Activated naive CD4-positive, alpha-beta T cell treated with anti-CD3 and anti-CD28 coated beads, Interleukin-2, amount 10 ng/mL, durations not matched to agents 7 days and 5 days (primary cell): ENCODE data around the gene USP6NL.

Experiments used
- CTCF ChIA-PET: fragments of 350-600 bp; sonication (Branson Sonifier 250); formaldehyde crosslinking; loops from one replicate; lab custom pipeline; 2021; ENCODE audit warnings: antibody characterized with exemption; lab: Charles Lee
- DNase-seq: peaks from one replicate; pipeline ENCODE4 v3.0.0-alpha.2; 2020
- H3K27ac Mint-ChIP-seq: one replicate; pipeline ENCODE4 v1.8.0; 2021; ENCODE audit warnings: mild to moderate bottlenecking, moderate library complexity, mixed read lengths
- H3K27me3 Mint-ChIP-seq: one replicate; pipeline ENCODE4 v1.8.0; 2021; ENCODE audit warnings: mild to moderate bottlenecking, mixed read lengths
- H3K36me3 Mint-ChIP-seq: one replicate; pipeline ENCODE4 v1.8.0; 2021; ENCODE audit warnings: mixed read lengths
- H3K4me1 Mint-ChIP-seq: one replicate; pipeline ENCODE4 v1.8.0; 2021; ENCODE audit warnings: mixed read lengths
- H3K4me3 Mint-ChIP-seq: one replicate; pipeline ENCODE4 v1.8.0; 2021; ENCODE audit warnings: mild to moderate bottlenecking, moderate library complexity, mixed read lengths
- H3K9me3 Mint-ChIP-seq: one replicate; pipeline ENCODE4 v1.8.0; 2021; ENCODE audit warnings: mixed read lengths

USP6NL gene

DNA sequence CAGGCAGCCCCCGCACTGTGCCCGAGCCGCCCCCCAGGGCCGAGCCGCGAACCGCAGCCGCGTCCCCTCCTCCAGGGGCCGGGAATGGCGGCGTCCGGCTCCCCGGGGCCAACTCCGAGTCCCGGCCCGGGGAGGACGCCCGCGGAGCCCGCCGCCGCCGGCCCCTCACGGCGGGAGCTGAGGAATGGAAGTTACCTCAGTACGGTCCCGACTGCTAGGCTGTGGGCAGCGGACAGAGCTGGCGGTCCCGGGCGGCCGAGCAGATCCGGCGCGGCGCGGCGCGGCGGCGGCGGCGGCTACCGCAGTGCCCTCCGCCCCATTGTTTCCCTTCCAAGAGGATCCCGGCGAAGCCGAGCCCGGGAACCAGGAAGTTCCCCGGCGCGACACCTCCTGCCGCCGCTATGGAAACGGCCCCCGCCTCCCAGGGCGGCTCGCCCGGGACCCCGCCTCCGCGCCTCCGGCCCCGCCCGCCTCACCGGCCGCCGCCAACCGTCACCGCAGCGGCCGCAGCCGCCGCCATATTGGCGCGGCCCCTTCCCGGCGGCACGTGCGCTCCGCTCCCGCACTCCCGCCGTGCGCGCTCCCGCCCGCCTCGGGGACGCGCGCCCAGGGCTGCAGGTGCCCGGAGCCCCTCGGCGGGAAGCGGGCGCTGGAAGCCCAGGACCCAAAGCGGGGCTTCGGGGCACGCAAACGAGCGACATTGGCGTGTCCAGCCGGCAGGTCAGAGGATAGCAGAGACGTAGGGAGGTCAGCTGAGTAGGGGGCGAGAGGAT is at the start of gene USP6NL:
Gene USP6NL, minus strand, starts transcription at position 403 of the 773 bp plus-strand sequence. CDS start 14,016 bp downstream, outside the sequence.
- peaks cover 48% of the 10 kb centered on the region for H3K4me1 Mint-ChIP-seq
- peaks cover 40% of the 10 kb centered on the region for H3K27me3 Mint-ChIP-seq
- H3K27ac Mint-ChIP-seq, result peak within 1 kb of the TSS; percentile 86
- H3K36me3 Mint-ChIP-seq, result peaks cover 2% of the 10 kb centered on the region
- peak within 1 kb of the TSS; percentile 87 for H3K4me3 Mint-ChIP-seq
- DNase-seq, result peak; percentile 75
- CTCF ChIA-PET, result interaction anchor here (1.5 kb wide), 1 partner anchor 97 kb away, joined by 4 read pairs; no protein-coding TSS in a partner anchor
- H3K9me3 Mint-ChIP-seq, result peaks cover 4% of the 10 kb centered on the region

DNA sequence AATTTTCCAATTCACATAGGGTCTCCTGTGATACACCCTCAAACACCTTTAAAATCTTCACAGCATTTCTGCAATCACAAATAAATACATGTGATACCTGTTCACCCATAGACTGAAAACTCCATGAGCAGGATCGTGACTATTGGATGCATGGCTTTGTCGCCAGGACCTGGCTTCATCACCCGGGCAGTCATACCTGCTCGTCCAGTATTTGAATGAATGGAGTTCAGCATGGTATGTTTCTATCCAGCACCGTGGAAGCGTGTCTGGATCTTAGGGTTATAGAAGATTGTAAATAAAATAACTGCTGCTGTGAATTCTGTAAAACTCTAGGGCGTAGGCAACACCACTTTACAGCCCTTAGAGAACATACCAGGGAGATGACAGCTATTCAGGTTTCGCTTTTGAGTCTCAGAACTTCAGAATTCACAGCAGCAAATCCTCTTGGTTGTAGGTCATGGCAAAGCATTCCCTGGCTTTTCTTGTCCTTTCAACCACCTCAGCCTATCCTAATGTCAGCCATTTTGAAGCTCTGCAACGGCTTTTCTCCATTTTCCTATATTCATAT is 47.4 kb upstream of the USP6NL start:
- Mint-ChIP-seq H3K9me3 (no peaks in the 10 kb centered on the region), H3K4me3 (no peak overlapping the region), H3K27me3 (peaks cover 39% of the 10 kb centered on the region), H3K27ac (no peak overlapping the region), H3K4me1 (peaks cover 12% of the 10 kb centered on the region), H3K36me3 (no peaks in the 10 kb centered on the region)
- no peak for DNase-seq
- CTCF ChIA-PET, result no interaction called here

DNA sequence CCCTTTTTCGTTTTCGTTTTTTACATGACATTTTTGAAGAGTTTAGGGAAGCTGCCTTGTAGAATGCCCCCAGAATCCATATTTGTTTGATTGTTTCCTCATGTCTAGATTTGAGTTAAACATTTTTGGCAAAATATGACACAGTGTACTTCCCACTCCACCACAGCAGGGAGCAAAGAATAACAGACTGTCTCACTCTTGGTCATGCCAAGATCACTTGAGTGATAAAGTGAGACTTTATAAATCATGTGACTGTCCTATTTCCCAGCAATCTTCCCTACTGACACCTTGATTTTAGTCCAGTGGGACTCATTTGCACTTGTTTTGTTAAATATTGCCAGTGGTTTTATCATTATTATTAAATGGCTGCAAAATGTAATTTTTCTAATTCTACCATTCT is 44.4 kb upstream of the USP6NL start:
- CTCF ChIA-PET, result no interaction called here
- Mint-ChIP-seq H3K4me3 (no peak overlapping the region), H3K36me3 (no peaks in the 10 kb centered on the region), H3K27me3 (peaks cover 31% of the 10 kb centered on the region), H3K27ac (no peak overlapping the region), H3K4me1 (peaks cover under 1% of the 10 kb centered on the region), H3K9me3 (no peaks in the 10 kb centered on the region)
- no peak for DNase-seq

DNA sequence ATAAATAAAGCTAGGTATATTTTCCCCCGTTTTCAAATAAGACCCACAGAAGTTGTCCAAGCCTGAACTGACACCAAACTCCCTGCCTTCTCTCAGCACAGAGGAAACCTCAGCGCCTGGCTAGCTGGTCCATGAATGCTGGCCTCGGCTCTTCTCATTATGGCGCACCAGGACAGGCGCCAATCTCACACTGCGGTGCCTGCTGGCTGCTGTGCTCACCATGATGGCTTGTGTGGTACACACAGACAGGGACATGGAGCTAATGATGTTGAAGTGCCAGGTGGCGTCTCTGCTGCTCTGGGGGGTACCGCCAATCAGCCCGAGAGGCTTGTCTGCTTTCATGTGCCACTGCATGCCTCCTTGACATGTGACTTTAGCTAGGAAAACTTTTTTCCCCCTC is 43.2 kb upstream of the USP6NL start:
- Mint-ChIP-seq H3K27me3 (peaks cover 29% of the 10 kb centered on the region), H3K4me3 (no peak overlapping the region), H3K9me3 (no peaks in the 10 kb centered on the region), H3K36me3 (no peaks in the 10 kb centered on the region), H3K27ac (no peak overlapping the region), H3K4me1 (no peaks in the 10 kb centered on the region)
- DNase-seq, result no peak
- CTCF ChIA-PET, result no interaction called here

DNA sequence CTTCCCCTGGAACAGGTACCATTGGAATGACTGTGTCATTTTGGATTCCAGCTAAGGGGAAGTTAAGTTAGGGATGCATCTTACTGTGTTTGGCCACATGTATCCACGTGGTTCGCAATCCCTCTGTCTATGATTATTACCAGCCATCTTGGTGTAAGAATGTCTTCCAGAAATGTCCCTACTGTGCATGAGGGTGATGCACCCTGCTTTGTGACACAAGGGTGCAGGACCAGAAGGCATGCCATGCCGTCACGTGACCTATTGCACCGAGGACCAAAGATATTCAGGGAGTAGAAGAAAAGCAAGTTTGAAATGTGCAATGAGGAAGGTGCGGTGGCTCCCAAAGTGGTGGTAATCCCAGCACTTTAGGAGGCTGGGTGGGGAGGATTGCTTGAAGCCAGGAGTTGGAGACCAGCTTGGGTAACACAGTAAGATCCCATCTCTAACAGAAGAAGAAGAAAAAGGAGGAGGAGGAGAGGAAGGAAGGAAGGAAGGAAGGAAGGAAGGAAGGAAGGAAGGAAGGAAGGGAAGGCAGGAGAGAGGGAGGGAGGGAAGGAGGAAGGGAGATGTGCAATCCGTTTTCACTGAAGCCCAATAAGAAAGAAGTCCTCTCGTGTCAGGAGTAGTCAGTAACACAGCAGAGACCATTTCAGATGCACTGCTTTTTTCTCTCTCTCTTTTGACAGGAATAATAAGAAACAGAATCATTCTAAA is 42.5 kb upstream of the USP6NL start:
- H3K27me3 Mint-ChIP-seq, result peaks cover 29% of the 10 kb centered on the region
- DNase-seq, result no peak
- CTCF ChIA-PET, result no interaction called here
- H3K4me3 Mint-ChIP-seq, result no peak overlapping the region
- no peak overlapping the region for H3K27ac Mint-ChIP-seq
- no peaks in the 10 kb centered on the region for H3K9me3 Mint-ChIP-seq
- H3K4me1 Mint-ChIP-seq, result no peaks in the 10 kb centered on the region
- H3K36me3 Mint-ChIP-seq, result no peaks in the 10 kb centered on the region

DNA sequence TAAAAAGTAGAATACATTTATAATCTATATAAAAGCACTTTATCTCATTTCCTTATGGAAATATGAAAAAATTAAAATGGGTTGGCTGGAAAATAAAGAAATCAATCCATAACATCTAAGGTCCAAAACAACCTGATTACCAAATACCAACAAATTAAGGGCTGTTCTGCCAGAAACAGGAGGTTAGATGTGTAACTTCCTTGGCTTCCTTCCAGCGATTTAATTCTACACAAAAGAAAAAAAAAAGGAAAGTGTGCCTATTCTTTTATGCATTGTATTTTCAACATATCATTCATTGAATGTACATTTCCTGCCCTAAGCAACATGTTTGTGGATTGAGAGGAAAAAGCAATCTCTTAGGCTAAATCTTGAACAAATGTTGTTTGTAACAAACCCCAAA is 36.2 kb upstream of the USP6NL start:
- Mint-ChIP-seq H3K27ac (no peak overlapping the region), H3K36me3 (no peaks in the 10 kb centered on the region), H3K9me3 (no peaks in the 10 kb centered on the region), H3K4me1 (no peaks in the 10 kb centered on the region), H3K4me3 (no peak overlapping the region), H3K27me3 (peaks cover 10% of the 10 kb centered on the region)
- no peak for DNase-seq
- CTCF ChIA-PET, result no interaction called here

DNA sequence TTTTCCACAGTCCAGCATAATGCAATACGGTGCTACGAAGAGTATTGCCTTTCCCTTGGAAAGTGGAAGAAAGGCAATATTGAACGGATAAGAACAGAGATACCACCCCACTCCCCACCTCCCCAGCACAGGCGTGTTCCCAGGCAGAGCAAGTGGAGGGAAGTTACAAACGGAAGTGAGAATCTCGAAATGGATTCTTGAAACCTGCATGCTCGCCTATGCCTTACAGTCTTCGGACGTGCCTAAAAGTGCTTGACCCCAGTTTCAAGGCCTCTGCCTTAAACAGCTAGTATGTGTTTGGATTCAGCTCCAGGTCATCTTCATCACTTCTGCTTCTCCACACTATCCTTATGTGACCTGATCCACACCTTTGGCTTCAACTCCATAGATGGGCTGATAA is 35.0 kb upstream of the USP6NL start:
- no peaks in the 10 kb centered on the region for H3K4me1 Mint-ChIP-seq
- DNase-seq, result no peak
- H3K36me3 Mint-ChIP-seq, result no peaks in the 10 kb centered on the region
- H3K9me3 Mint-ChIP-seq, result no peaks in the 10 kb centered on the region
- H3K4me3 Mint-ChIP-seq, result no peak overlapping the region
- CTCF ChIA-PET, result no interaction called here
- no peak overlapping the region for H3K27ac Mint-ChIP-seq
- H3K27me3 Mint-ChIP-seq, result peaks cover 15% of the 10 kb centered on the region

DNA sequence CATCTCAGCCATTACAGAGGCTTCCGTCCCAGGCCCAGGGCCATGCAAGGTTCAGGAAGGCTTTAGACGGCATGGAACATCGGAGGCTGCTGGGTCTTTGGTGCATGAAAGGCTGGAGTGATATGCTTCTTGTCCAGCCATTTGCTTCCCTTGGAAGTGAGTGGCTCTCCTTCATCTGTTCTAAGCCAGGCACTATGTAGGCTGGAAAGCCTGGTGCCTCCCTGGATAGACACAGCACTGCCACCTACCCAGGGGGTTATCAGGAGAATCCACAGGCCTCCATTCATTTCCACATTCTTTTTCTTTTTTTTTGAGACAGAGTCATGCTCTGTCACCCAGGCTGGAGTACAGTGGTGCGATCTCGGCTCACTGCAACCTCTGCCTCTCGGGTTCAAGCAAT is 31.6 kb upstream of the USP6NL start:
- Mint-ChIP-seq H3K36me3 (no peaks in the 10 kb centered on the region), H3K27me3 (peaks cover 30% of the 10 kb centered on the region), H3K27ac (no peak overlapping the region), H3K4me1 (no peaks in the 10 kb centered on the region), H3K4me3 (no peak overlapping the region), H3K9me3 (peaks cover 2% of the 10 kb centered on the region)
- no peak for DNase-seq
- CTCF ChIA-PET, result no interaction called here

DNA sequence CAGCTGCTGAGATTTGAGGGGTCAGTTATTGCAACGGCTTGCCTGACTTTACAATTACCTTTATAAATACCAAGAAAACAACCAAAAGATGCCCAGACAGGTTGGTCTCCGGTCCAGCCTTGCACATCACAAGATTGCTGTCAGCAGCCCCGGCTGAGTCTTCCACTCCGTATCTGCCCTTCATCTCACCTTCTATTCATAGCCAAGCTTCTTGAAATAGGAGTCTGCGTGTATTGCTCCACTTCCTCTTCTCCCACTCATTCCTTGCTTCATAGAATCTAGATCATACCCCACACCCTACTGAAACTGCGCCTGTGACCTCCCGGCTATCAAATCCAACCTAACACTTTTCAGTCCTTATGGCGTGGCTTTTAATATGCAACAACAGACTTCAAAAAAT is 31.1 kb upstream of the USP6NL start:
- Mint-ChIP-seq H3K27me3 (peaks cover 34% of the 10 kb centered on the region), H3K27ac (no peak overlapping the region), H3K4me3 (no peak overlapping the region), H3K9me3 (peaks cover 2% of the 10 kb centered on the region), H3K36me3 (no peaks in the 10 kb centered on the region), H3K4me1 (no peaks in the 10 kb centered on the region)
- CTCF ChIA-PET, result no interaction called here
- DNase-seq, result no peak

DNA sequence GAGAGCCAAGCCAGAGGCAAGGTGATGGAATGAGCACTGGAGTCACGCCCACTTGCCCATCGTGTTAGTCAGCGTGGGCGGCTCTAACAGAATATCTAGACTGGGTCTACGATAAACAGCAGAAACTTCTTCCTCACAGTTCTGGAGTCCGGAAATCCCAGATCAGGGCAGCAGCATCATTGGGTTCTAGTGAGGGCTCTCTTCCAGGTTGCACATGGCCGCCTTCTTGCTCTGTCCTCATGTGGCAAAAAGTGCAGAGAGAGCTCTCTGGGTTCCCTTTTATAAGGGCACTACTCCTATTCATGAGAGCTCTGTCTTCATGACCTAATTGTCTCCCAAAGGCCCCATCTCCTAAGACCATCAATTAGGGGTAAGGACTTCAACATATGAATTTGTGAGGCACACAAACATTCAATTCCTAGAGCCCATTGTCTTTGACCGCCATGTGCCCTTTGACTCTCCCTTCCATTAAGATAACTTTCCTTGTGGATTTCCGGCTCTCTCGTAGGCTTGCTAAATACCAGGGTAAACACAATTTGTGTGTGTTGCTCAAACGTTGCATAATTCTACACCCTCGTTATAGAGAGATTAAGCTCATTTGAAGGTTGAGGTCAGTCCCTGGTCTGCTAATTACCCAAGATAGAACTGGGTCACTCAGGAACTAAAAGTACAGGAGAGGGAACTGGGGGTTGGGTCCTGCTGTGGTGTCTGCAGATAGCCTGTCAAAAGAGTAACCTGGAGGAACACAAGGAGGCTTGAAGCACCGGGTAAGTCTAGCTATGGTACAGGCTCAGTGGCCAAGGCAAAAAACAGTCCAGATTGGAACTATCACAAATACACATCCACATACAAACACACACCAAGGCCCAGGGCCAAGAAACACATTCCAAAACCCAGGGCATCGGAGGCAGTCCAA is 28.7 kb upstream of the USP6NL start:
- Mint-ChIP-seq H3K27ac (no peak overlapping the region), H3K9me3 (peaks cover 2% of the 10 kb centered on the region), H3K27me3 (peaks cover 45% of the 10 kb centered on the region), H3K4me1 (no peaks in the 10 kb centered on the region), H3K4me3 (no peak overlapping the region), H3K36me3 (peaks cover 3% of the 10 kb centered on the region)
- CTCF ChIA-PET, result no interaction called here
- DNase-seq, result no peak

DNA sequence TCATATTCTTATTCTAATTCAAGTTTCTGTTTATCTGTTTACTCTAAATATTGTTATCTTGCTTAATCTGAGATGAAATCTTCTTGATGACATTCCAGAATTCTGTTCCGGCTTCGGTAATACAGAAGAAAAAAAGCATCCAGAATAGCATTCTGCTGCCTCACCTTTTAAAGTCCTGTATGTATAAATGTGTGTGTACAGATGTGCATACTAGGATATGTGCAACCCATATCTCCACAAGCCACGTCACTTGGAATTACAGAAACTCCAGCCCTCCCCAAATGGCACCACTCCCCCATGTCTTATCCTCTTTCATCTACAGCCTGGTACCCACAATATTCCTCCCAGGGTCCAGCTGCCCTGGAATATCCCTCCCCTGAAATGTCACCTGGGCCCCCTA is 27.9 kb upstream of the USP6NL start:
- Mint-ChIP-seq H3K9me3 (peaks cover 2% of the 10 kb centered on the region), H3K27me3 (peaks cover 52% of the 10 kb centered on the region), H3K36me3 (peaks cover 3% of the 10 kb centered on the region), H3K27ac (no peak overlapping the region), H3K4me1 (no peaks in the 10 kb centered on the region), H3K4me3 (no peak overlapping the region)
- CTCF ChIA-PET, result no interaction called here
- no peak for DNase-seq

DNA sequence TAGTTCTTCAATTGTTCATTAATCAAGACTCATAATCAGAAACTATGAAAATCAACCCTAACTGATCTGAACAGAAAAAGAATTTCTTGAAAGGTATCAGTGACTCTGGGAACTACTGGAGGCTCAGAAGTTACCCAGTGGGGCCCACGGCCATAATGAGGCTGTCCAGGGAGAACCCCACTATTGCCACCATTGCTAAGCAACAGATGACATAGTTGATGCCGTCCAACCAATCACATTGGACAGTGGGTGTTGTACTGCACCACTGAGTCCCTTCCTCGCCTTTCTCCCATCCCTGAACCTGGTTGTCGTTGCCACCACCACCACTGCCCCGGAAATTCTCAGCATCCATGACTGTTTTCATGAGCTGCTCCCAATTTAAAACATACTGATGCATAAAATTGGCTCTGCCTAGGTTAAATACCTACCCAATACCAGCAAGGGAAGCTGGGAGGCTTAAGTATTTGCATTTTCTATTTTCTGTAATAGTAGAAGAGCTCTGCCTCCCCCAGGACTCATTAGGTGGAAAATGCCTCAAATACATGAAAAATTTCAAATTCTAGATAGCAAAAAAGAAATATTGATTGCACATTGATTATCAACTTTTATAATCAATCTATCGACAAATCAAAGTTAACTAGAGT is 26.7 kb upstream of the USP6NL start:
- no peak overlapping the region for H3K27ac Mint-ChIP-seq

DNA sequence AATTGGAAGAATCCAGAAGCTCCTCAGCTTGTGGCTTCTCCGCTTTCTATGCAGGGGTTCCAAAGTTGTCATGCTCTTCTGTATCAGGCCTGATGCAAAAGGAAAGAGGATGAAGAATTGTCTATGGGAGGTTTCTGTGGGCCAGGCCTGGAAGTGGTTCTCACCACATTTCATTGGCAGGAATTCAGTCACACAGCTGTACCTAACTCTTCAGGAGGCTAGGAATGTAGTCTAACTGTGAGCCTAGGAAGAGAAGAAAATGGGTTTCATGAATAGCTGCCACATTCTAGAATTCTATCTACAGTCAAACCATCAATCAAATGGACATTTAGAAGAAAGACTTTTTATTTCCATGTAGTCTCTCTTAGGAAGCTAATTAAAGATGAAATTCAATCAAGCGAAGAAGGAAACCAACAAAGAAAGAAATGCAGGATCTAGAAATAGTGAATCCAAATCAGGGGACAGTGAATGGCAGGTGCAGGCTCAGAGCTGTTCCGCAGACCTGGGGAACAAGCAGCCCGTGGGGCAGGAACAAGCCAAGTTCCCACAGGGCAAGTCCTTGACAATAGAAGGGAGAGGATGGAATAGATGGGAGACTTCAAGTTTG is 25.4 kb upstream of the USP6NL start:
- Mint-ChIP-seq H3K4me1 (peaks cover 17% of the 10 kb centered on the region), H3K4me3 (no peak overlapping the region), H3K27me3 (peaks cover 38% of the 10 kb centered on the region), H3K36me3 (peaks cover 3% of the 10 kb centered on the region), H3K27ac (no peak overlapping the region), H3K9me3 (peaks cover 2% of the 10 kb centered on the region)
- DNase-seq, result no peak
- CTCF ChIA-PET, result no interaction called here

More for the DNA sequence above, 26.7 kb upstream of the USP6NL start:
- Mint-ChIP-seq H3K4me3 (no peak overlapping the region), H3K9me3 (peaks cover 2% of the 10 kb centered on the region), H3K36me3 (peaks cover 3% of the 10 kb centered on the region), H3K4me1 (peaks cover 5% of the 10 kb centered on the region), H3K27me3 (peaks cover 47% of the 10 kb centered on the region)
- DNase-seq, result no peak
- CTCF ChIA-PET, result no interaction called here
